ENCODE measurements around the gene TMEM255B. TPM values are rescaled to one million over a fixed set of nuclear protein-coding genes. Genes with fewer than 3 reads are reported as not detected.

Gene TMEM255B
- total and polyA plus RNA-seq, 4 donors = 6.0 to 19.6 (median 14.8) TPM

DNA sequence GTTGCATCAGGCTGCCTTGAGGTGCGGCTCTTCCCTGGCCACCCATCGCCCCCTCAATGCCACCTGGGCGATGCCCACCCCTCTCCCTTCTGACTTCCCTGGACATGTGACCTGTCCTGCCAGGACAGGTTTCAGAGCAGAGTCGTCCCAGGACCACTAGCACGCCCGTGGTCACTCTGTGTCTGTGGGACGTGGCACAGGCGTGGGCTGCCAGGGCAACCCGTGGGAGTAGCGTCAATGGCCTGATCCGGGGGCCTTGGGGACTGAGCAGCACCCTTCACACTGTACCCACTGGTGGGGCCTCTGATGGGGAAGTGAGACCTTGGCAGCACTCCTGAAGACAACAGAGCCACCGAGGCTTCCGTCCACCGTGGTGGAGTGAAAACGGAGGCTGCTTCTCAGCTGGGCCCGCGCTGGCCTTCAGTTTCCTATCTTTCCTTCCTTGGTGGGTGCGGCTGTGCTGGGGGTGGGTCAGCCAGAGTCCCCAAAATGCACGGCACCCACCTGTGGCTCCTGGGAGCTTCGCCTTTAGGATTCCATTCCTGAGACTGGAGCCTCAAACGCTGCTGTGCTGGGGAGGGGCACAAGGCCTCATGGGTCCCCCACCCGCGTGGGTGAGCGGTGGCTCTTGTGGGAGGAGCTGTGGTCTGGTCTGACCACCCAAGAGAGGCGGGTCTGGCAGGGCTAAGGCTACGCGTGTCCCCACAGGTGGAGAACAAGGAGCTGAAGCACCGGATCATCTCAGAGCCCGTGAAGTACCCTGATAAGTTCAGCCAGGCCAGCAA, 26.7 kb upstream of the TMEM255B start:
- DNase-seq (no peak), ATAC-seq (ENCODE audit: insufficient read depth, low FRiP score) (no peak)
- no peak overlapping the region for H3K27ac ChIP-seq (ENCODE audit: low read depth in 1 of 2, low read length in 1 of 2)
- TF ChIP-seq, protein P1, sequence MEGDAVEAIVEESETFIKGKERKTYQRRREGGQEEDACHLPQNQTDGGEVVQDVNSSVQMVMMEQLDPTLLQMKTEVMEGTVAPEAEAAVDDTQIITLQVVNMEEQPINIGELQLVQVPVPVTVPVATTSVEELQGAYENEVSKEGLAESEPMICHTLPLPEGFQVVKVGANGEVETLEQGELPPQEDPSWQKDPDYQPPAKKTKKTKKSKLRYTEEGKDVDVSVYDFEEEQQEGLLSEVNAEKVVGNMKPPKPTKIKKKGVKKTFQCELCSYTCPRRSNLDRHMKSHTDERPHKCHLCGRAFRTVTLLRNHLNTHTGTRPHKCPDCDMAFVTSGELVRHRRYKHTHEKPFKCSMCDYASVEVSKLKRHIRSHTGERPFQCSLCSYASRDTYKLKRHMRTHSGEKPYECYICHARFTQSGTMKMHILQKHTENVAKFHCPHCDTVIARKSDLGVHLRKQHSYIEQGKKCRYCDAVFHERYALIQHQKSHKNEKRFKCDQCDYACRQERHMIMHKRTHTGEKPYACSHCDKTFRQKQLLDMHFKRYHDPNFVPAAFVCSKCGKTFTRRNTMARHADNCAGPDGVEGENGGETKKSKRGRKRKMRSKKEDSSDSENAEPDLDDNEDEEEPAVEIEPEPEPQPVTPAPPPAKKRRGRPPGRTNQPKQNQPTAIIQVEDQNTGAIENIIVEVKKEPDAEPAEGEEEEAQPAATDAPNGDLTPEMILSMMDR (IDR thresholded peaks at IDR 0.05; ENCODE audit: control extremely low read depth, extremely low read depth) = no peak
- no peak overlapping the region for H3K9ac ChIP-seq (ENCODE audit: insufficient read depth in 1 of 2, low read length in 2 of 2)
- WGBS, 2 donors = 53 to 73% methylated on average over 28 to 29 of the region's 29 CpGs
- peaks cover 0 to 14% (median 0%) of the 10 kb centered on the region in 3 donors for H3K27me3 ChIP-seq (ENCODE audit: control insufficient read depth in 3 of 3, insufficient read depth in 3 of 3, low read length in 2 of 3)
- H3K36me3 ChIP-seq (ENCODE audit: control insufficient read depth in 4 of 4, insufficient read depth in 4 of 4, low read length in 4 of 4) = no peaks in the 10 kb centered on the region
- peaks cover 0 to 2% (median 0%) of the 10 kb centered on the region in 4 donors for H3K9me3 ChIP-seq (ENCODE audit: control insufficient read depth in 4 of 4, insufficient read depth in 3 of 4, low read length in 3 of 4)
- no peaks in the 10 kb centered on the region for H3K4me1 ChIP-seq (ENCODE audit: control insufficient read depth in 5 of 5, insufficient read depth in 5 of 5, low read length in 5 of 5)
- no peak overlapping the region for H3K4me3 ChIP-seq

DNA sequence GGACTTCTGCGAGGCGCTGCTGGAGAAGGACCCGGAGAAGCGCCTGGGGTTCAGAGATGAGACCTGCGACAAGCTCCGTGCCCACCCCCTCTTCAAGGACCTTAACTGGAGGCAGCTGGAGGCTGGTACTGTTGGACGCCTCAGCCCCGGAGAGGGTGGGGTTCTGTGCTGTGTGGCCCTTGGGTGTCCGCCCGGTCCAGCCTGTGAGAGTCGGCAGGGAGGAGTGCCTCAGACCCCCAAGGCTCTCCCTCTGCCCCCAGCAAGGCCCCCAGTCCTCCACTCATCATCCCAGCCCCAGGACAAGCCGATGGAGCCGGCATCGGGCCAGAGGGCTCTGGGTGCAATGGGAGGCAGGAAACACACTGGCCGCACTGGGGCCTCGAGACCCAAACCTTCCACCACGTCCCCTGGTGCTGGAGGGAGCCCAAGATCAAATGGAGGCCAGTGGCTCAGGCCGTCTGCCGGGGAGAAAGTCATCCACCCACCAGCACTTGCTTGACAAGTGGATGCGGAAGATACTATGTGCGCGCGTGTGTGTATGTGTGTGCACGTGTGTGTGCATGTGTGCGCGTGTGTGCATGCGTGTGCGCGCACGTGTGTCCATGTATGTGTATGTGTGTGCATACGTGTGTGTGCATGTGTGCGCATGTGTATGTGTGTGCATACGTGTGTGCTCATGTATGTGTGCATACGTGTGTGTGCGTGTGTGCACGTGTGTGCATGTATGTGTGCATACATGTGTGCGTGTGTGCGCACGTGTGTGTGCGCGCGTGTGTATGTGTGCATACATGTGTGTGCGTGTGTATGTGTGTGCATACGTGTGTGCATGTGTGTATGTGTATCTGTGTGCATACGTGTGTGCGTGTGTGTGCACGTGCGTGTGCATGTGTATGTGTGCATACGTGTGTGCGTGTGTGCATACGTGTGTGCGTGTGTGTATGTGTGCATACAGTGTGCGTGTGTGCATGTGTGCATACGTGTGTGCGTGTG, 25.8 kb upstream of the TMEM255B start:
- ATAC-seq (ENCODE audit: insufficient read depth, low FRiP score) (no peak), DNase-seq (no peak)
- H3K36me3 ChIP-seq (ENCODE audit: control insufficient read depth in 4 of 4, insufficient read depth in 4 of 4, low read length in 4 of 4) = no peaks in the 10 kb centered on the region
- H3K9me3 ChIP-seq (ENCODE audit: control insufficient read depth in 4 of 4, insufficient read depth in 3 of 4, low read length in 3 of 4) = peaks cover 0 to 2% (median 0%) of the 10 kb centered on the region in 4 donors
- TF ChIP-seq, protein P1 (IDR thresholded peaks at IDR 0.05; ENCODE audit: control extremely low read depth, extremely low read depth) = no peak
- peaks cover 0 to 14% (median 0%) of the 10 kb centered on the region in 3 donors for H3K27me3 ChIP-seq (ENCODE audit: control insufficient read depth in 3 of 3, insufficient read depth in 3 of 3, low read length in 2 of 3)
- 87 to 93% methylated on average over 52 to 55 of the region's 55 CpGs for WGBS, 2 donors
- H3K4me1 ChIP-seq (ENCODE audit: control insufficient read depth in 5 of 5, insufficient read depth in 5 of 5, low read length in 5 of 5) = no peaks in the 10 kb centered on the region
- no peak overlapping the region for H3K9ac ChIP-seq (ENCODE audit: insufficient read depth in 1 of 2, low read length in 2 of 2)
- H3K27ac ChIP-seq (ENCODE audit: low read depth in 1 of 2, low read length in 1 of 2) = no peak overlapping the region
- H3K4me3 ChIP-seq = no peak overlapping the region

DNA sequence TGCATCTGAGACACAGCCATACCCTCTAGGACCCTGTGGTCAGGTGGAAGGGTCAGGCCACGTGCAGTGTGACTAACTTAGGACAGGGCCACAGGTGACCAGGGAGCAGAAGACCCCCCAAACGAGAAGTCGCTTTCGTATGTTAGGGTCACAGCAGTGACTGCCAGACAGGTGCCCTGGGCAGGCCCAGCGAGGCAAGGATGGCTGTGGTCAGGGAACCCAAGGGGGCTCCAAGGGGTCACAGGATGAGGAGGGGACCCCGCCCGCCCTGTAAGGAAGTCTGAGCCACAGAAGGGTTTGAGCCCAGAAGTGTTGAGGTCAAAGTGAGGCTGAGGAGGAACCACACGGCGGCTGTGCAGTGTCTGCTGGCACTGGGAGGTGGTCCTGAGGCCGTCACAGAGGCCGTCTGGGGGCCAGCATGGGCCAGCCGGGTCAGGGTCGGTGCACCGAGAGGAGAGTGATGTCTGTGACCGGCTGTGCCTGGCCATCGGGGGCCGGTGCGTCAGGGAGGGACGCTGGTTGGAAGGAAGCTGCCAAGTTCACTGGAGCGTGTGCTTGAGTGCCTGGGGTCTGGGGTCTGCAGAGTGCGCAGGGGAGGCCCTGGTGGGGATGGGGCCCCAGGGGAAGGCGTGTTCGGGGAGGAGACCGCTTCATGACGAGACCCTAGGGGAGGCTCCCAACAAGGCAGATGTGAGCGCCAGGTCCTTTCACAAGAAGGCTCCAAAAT, 24.8 kb upstream of the TMEM255B start:
- whole genome bisulfite sequencing, 2 donors = 82 to 86% methylated on average over 26 of the region's 26 CpGs

More for the DNA sequence above, 24.8 kb upstream of the TMEM255B start:
- Histone ChIP-seq H3K4me3 (no peak overlapping the region), H3K27me3 (ENCODE audit: control insufficient read depth in 3 of 3, insufficient read depth in 3 of 3, low read length in 2 of 3) (peaks cover 0 to 8% (median 0%) of the 10 kb centered on the region in 3 donors), H3K9me3 (ENCODE audit: control insufficient read depth in 4 of 4, insufficient read depth in 3 of 4, low read length in 3 of 4) (peaks cover 0 to 2% (median 0%) of the 10 kb centered on the region in 4 donors), H3K9ac (ENCODE audit: insufficient read depth in 1 of 2, low read length in 2 of 2) (no peak overlapping the region), H3K36me3 (ENCODE audit: control insufficient read depth in 4 of 4, insufficient read depth in 4 of 4, low read length in 4 of 4) (no peaks in the 10 kb centered on the region), H3K4me1 (ENCODE audit: control insufficient read depth in 5 of 5, insufficient read depth in 5 of 5, low read length in 5 of 5) (no peaks in the 10 kb centered on the region), H3K27ac (ENCODE audit: low read depth in 1 of 2, low read length in 1 of 2) (no peak overlapping the region)
- TF ChIP-seq, protein P1 (IDR thresholded peaks at IDR 0.05; ENCODE audit: control extremely low read depth, extremely low read depth) = no peak
- no peak for ATAC-seq (ENCODE audit: insufficient read depth, low FRiP score)
- DNase-seq = no peak
